GM19023 (cell line): ENCODE measurements around the gene GARIN5A.
A peak's percentile ranks its signal among the peaks of the same experiment; 100 is the strongest.

ENCODE experiments used
- ATAC-seq: cut with Tn5 transposase; IDR thresholded peaks from one replicate; pipeline ENCODE4 v1.9.1; 2021; ENCODE audit warnings: mild to moderate bottlenecking, moderate library complexity; ENCODE audit not compliant: unreplicated experiment

The GARIN5A gene

GRCh38 chr19:50435627-50436026 lies 41.0 kb downstream of the GARIN5A start:
- ATAC-seq: no peak

GRCh38 chr19:50435221-50435620 lies 41.4 kb downstream of the GARIN5A start:
- no peak for ATAC-seq

- ATAC-seq: no peak
These were observed 42.1 kb downstream of the GARIN5A start for GRCh38 chr19:50434525-50434924.

- ATAC-seq: no peak
These were observed 43.2 kb downstream of the GARIN5A start for GRCh38 chr19:50433201-50434180.

- ATAC-seq: no peak
These were observed 44.2 kb downstream of the GARIN5A start, which contains the start of gene MYBPC2 for GRCh38 chr19:50432221-50433028. TSS of gene MYBPC2 (plus strand) at chr19:50432892. CDS start at chr19:50432954, 62 bp downstream.

- peak; percentile 87 for ATAC-seq
These were observed 45.1 kb downstream of the GARIN5A start for GRCh38 chr19:50431343-50432220.

GRCh38 chr19:50430888-50431342 lies 45.7 kb downstream of the GARIN5A start:
- no peak for ATAC-seq

GRCh38 chr19:50428772-50429463 lies 47.7 kb downstream of the GARIN5A start:
- no peak for ATAC-seq

GRCh38 chr19:50427997-50428425 lies 48.6 kb downstream of the GARIN5A start:
- ATAC-seq: no peak

- ATAC-seq: no peak
These were observed 49.2 kb downstream of the GARIN5A start for GRCh38 chr19:50427318-50427925.

- no peak for ATAC-seq
These were observed 51.1 kb downstream of the GARIN5A start for GRCh38 chr19:50425581-50425980.

GRCh38 chr19:50423279-50424113 lies 53.2 kb downstream of the GARIN5A start:
- ATAC-seq: no peak

- no peak for ATAC-seq
These were observed 54.0 kb downstream of the GARIN5A start for GRCh38 chr19:50422397-50423278.

GRCh38 chr19:50420808-50421207 lies 55.8 kb downstream of the GARIN5A start:
- ATAC-seq: no peak

GRCh38 chr19:50420127-50420526 lies 56.5 kb downstream of the GARIN5A start:
- no peak for ATAC-seq

GRCh38 chr19:50419580-50420035 lies 57.0 kb downstream of the GARIN5A start:
- no peak for ATAC-seq

GRCh38 chr19:50419022-50419579 lies 57.5 kb downstream of the GARIN5A start:
- ATAC-seq: no peak
